Measurements from ENCODE around the gene ACTR1B.
A peak's percentile ranks its signal among the peaks of the same experiment; 100 is the strongest.
"Not testable (repeated sequence)": the region's sequence is repeated elsewhere in the genome, so short reads cannot be mapped to it uniquely, and the experiment has no call there.

Gene ACTR1B

GRCh38 chr2:97663962-97664635, at the start of gene ACTR1B:
Gene ACTR1B (minus strand): TSS chr2:97664044. CDS start chr2:97663890, 154 bp downstream.
- DNase-seq, result peak; percentile 98

GRCh38 chr2:97712693-97713295, 49.0 kb upstream of the ACTR1B start:
- peak; percentile 59 for DNase-seq

GRCh38 chr2:97712175-97712574, 48.3 kb upstream of the ACTR1B start:
- DNase-seq, result not testable (repeated sequence)

GRCh38 chr2:97711394-97711711, 47.5 kb upstream of the ACTR1B start:
- no peak for DNase-seq

- no peak for DNase-seq
Measured at GRCh38 chr2:97708608-97709007, 44.8 kb upstream of the ACTR1B start.

GRCh38 chr2:97708048-97708380, 44.2 kb upstream of the ACTR1B start:
- no peak for DNase-seq

GRCh38 chr2:97707362-97708047, 43.7 kb upstream of the ACTR1B start:
- DNase-seq, result no peak

- DNase-seq, result no peak
Measured at GRCh38 chr2:97706708-97707345, 43.0 kb upstream of the ACTR1B start.

GRCh38 chr2:97706112-97706511, 42.3 kb upstream of the ACTR1B start:
- DNase-seq, result no peak

GRCh38 chr2:97704989-97705388, 41.1 kb upstream of the ACTR1B start:
- no peak for DNase-seq

GRCh38 chr2:97703741-97704140, 39.9 kb upstream of the ACTR1B start:
- DNase-seq, result no peak

GRCh38 chr2:97702731-97703470, 39.1 kb upstream of the ACTR1B start:
- DNase-seq, result no peak

- DNase-seq, result no peak
Measured at GRCh38 chr2:97701851-97702465, 38.1 kb upstream of the ACTR1B start.

GRCh38 chr2:97701186-97701585, 37.3 kb upstream of the ACTR1B start:
- DNase-seq, result no peak

- DNase-seq, result peak; percentile 60
Measured at GRCh38 chr2:97699765-97700444, 36.1 kb upstream of the ACTR1B start.

GRCh38 chr2:97698530-97698929, 34.7 kb upstream of the ACTR1B start:
- no peak for DNase-seq

GRCh38 chr2:97697252-97698235, 33.7 kb upstream of the ACTR1B start:
- peak; percentile 90 for DNase-seq

- DNase-seq, result no peak
Measured at GRCh38 chr2:97695744-97696143, 31.9 kb upstream of the ACTR1B start.

GRCh38 chr2:97693476-97693875, 29.6 kb upstream of the ACTR1B start:
- no peak for DNase-seq

GRCh38 chr2:97691166-97691565, 27.3 kb upstream of the ACTR1B start:
- no peak for DNase-seq

Data from stimulated activated CD4-positive, alpha-beta T cell treated with anti-CD3 and anti-CD28 coated beads, Interleukin-1b, Interleukin-23, amount 100 ng/mL, for 48 hours (primary cell).